GM12878 (cell line): ENCODE measurements around the gene PHLDA3. TPM values are rescaled to one million over a fixed set of nuclear protein-coding genes. Genes with fewer than 3 reads are reported as not detected.

Experiments
- ATF7 ChIP-seq: fragments of 450-650 bp; IDR thresholded peaks from 2 replicates; pipeline ENCODE4 v1.6.1; 2016; ENCODE audit warnings: low read depth, mild to moderate bottlenecking
- BCL3 ChIP-seq: IDR thresholded peaks from 2 replicates; pipeline ENCODE4 v1.6.1; 2011; ENCODE audit warnings: borderline replicate concordance, low read depth, mild to moderate bottlenecking, moderate library complexity, low read length; ENCODE audit not compliant: insufficient read depth, poor library complexity, severe bottlenecking
- CUX1 ChIP-seq: IDR thresholded peaks from 2 replicates; pipeline ENCODE4 v1.6.1; 2012; ENCODE audit warnings: improper control_type of control experiment, low read depth, low read length; ENCODE audit not compliant: insufficient replicate concordance
- E2F4 ChIP-seq: IDR thresholded peaks from 2 replicates; pipeline ENCODE4 v1.6.1; 2012; ENCODE audit warnings: low read depth, low read length, improper control_type of control experiment
- E2F8 ChIP-seq: fragments of 450-650 bp; IDR thresholded peaks from 2 replicates; pipeline ENCODE4 v1.6.1; 2018; ENCODE audit warnings: mild to moderate bottlenecking, low read depth, moderate library complexity; ENCODE audit not compliant: partially characterized antibody
- MYC ChIP-seq: IDR thresholded peaks from 2 replicates; pipeline ENCODE4 v1.6.1; 2011; ENCODE audit warnings: mild to moderate bottlenecking, low read length, moderate library complexity, inconsistent platforms; ENCODE audit not compliant: insufficient read depth, insufficient replicate concordance, insufficient read length, severe bottlenecking
- PKNOX1 ChIP-seq: fragments of 450-650 bp; IDR thresholded peaks from 2 replicates; pipeline ENCODE4 v1.6.1; 2016; ENCODE audit warnings: mild to moderate bottlenecking
- ZNF687 ChIP-seq: fragments of 450-650 bp; IDR thresholded peaks from 2 replicates; pipeline ENCODE4 v1.6.1; 2017; ENCODE audit warnings: mild to moderate bottlenecking, moderate library complexity
- polyA plus RNA-seq, 11 experiments: library from polyadenylated mRNA; depleted of rRNA in 4 of 11; unstranded in 6 of 11; stranded (reverse) in 5 of 11; fragments of >200 nt; fragmentation: Nextera tagmentation in 4 of 11; fragmentation: Illumina TruSeq in 1 of 11; extraction: Ambion mirVana in 4 of 11; extraction: Trizol in 1 of 11; gene quantifications; 1 replicate in 1 of 11; 2 replicates in 10 of 11; pipeline versions ENCODE4 v1.2.1 to v1.2.3, GENCODE V29; 2011 to 2016; ENCODE audit warnings: inconsistent platforms in 2 of 11, missing spikeins in 2 of 11, low read depth in 1 of 11
- total RNA-seq, 4 experiments: library from RNA; depleted of rRNA in 3 of 4; stranded (reverse); fragments of >200 nt in 3 of 4; fragmentation: Illumina TruSeq in 1 of 4; extraction: Trizol in 1 of 4; gene quantifications; 2 replicates each; pipeline versions ENCODE4 v1.2.1 to v1.2.3, GENCODE V29; 2013 to 2021

Gene PHLDA3
- total and polyA plus RNA-seq, 10 of the 15 experiments (the other 5 are each of a cell fraction or from before 2014, with no cell fraction given), result 0.60 to 57.4 (median 21.8) TPM

GRCh38 chr1:201456499-201457309 is 12.3 kb downstream of the PHLDA3 start (continued):
- TF ChIP-seq ZNF687 (no peak), E2F4 (no peak), CUX1 (no peak), MYC (no peak), ATF7 (peak; percentile 64; the same call in 1 of the 2 replicates), E2F8 (no peak), BCL3 (no peak), PKNOX1 (no peak)
